Neural crest cell (in vitro differentiated cells): ENCODE data around the gene ENOPH1. TPM values are rescaled to one million over a fixed set of nuclear protein-coding genes. Genes with fewer than 3 reads are reported as not detected.

Source experiments
- DNase-seq: peaks from one replicate; pipeline ENCODE4 v3.0.0; 2021; ENCODE audit warnings: low read depth, mixed read lengths, low spot score
- H3K27ac Mint-ChIP-seq: one replicate; pipeline ENCODE4 v1.8.0; 2021; ENCODE audit warnings: mild to moderate bottlenecking, mixed read lengths; ENCODE audit not compliant: unreplicated experiment
- H3K27me3 Mint-ChIP-seq: 2 replicates; pipeline ENCODE4 v1.8.0; 2021; ENCODE audit warnings: low read depth, mild to moderate bottlenecking, mixed read lengths
- H3K36me3 Mint-ChIP-seq: 2 replicates; pipeline ENCODE4 v1.8.0; 2021; ENCODE audit warnings: low read depth, mild to moderate bottlenecking, mixed read lengths
- H3K4me1 Mint-ChIP-seq: 2 replicates; pipeline ENCODE4 v1.8.0; 2021; ENCODE audit warnings: mixed read lengths
- H3K4me3 Mint-ChIP-seq: one replicate; pipeline ENCODE4 v1.8.0; 2021; ENCODE audit warnings: mild to moderate bottlenecking, mixed read lengths
- H3K9me3 Mint-ChIP-seq: 2 replicates; pipeline ENCODE4 v1.8.0; 2021; ENCODE audit warnings: mixed read lengths
- total RNA-seq: library from RNA; stranded (reverse); gene quantifications from 2 replicates; pipeline ENCODE4 v1.2.1, GENCODE V29; 2021
- TF ChIP-seq, protein P1 (sequence below): fragments of 200-600 bp; sonication (generic); conservative IDR thresholded peaks from 2 replicates; pipeline ENCODE4 v1.5.0; 2021; ENCODE audit warnings: antibody characterized with exemption, mild to moderate bottlenecking

The ENOPH1 gene
- total RNA-seq, 1 donor from 2014 or later: 52.8 TPM

GRCh38 chr4:82422616-82423015, 7.8 kb upstream of the ENOPH1 start:
- TF ChIP-seq, protein P1, sequence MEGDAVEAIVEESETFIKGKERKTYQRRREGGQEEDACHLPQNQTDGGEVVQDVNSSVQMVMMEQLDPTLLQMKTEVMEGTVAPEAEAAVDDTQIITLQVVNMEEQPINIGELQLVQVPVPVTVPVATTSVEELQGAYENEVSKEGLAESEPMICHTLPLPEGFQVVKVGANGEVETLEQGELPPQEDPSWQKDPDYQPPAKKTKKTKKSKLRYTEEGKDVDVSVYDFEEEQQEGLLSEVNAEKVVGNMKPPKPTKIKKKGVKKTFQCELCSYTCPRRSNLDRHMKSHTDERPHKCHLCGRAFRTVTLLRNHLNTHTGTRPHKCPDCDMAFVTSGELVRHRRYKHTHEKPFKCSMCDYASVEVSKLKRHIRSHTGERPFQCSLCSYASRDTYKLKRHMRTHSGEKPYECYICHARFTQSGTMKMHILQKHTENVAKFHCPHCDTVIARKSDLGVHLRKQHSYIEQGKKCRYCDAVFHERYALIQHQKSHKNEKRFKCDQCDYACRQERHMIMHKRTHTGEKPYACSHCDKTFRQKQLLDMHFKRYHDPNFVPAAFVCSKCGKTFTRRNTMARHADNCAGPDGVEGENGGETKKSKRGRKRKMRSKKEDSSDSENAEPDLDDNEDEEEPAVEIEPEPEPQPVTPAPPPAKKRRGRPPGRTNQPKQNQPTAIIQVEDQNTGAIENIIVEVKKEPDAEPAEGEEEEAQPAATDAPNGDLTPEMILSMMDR: no peak
- Mint-ChIP-seq H3K27ac (no peak overlapping the region), H3K4me1 (peaks cover 42% of the 10 kb centered on the region), H3K9me3 (peaks cover 2% of the 10 kb centered on the region), H3K27me3 (peaks cover 26% of the 10 kb centered on the region), H3K36me3 (peaks cover 46% of the 10 kb centered on the region), H3K4me3 (peak overlapping the region; percentile 71)
- DNase-seq: no peak

GRCh38 chr4:82423245-82424054, 6.9 kb upstream of the ENOPH1 start:
- DNase-seq: no peak
- Mint-ChIP-seq H3K27ac (no peak overlapping the region), H3K9me3 (peaks cover 2% of the 10 kb centered on the region), H3K4me1 (peaks cover 48% of the 10 kb centered on the region), H3K27me3 (peaks cover 20% of the 10 kb centered on the region), H3K36me3 (peaks cover 55% of the 10 kb centered on the region), H3K4me3 (peak overlapping the region; percentile 99)
- TF ChIP-seq, protein P1: no peak

DNA sequence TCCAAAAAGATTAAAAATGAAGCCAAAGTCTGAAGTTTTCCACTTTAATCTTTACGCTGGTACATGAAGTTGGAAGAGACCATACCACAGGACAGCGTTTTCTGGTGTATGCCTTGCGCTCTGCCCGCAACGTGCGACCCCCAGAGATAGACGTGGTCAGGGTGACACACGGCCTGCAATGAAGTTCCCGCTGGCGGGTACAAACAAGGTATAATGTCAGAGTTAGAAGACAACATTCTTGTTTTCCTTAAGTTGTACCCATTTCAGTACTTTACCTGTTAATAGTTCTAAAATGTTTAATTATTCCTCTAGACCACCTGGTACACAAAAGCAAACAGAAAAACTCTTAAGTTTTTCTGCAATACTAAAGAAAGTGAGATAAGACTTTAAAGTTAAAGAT, 4.9 kb upstream of the ENOPH1 start:
- peaks cover 52% of the 10 kb centered on the region for H3K4me1 Mint-ChIP-seq
- no peak overlapping the region for H3K27ac Mint-ChIP-seq
- H3K4me3 Mint-ChIP-seq: peak overlapping the region; percentile 99
- H3K9me3 Mint-ChIP-seq: no peaks in the 10 kb centered on the region
- peaks cover 18% of the 10 kb centered on the region for H3K27me3 Mint-ChIP-seq
- peaks cover 61% of the 10 kb centered on the region for H3K36me3 Mint-ChIP-seq
- TF ChIP-seq, protein P1: no peak
- DNase-seq: no peak

GRCh38 chr4:82428526-82428968, 1.8 kb upstream of the ENOPH1 start:
- Mint-ChIP-seq H3K27me3 (peaks cover 17% of the 10 kb centered on the region), H3K27ac (peak overlapping the region; percentile 98), H3K4me1 (peaks cover 70% of the 10 kb centered on the region), H3K9me3 (no peaks in the 10 kb centered on the region), H3K36me3 (peaks cover 51% of the 10 kb centered on the region), H3K4me3 (peak overlapping the region; percentile 99)
- TF ChIP-seq, protein P1: no peak
- DNase-seq: no peak

GRCh38 chr4:82428969-82429727, 1.2 kb upstream of the ENOPH1 start:
- TF ChIP-seq, protein P1: peak; percentile 98
- H3K4me3 Mint-ChIP-seq: peak overlapping the region; percentile 99
- peaks cover 17% of the 10 kb centered on the region for H3K27me3 Mint-ChIP-seq
- H3K4me1 Mint-ChIP-seq: peaks cover 73% of the 10 kb centered on the region
- peak overlapping the region; percentile 100 for H3K27ac Mint-ChIP-seq
- H3K9me3 Mint-ChIP-seq: no peaks in the 10 kb centered on the region
- DNase-seq: peak; percentile 93
- peaks cover 49% of the 10 kb centered on the region for H3K36me3 Mint-ChIP-seq
